B cell (primary cell): ENCODE measurements around the gene OR6P1. TPM values are rescaled to one million over a fixed set of nuclear protein-coding genes. Genes with fewer than 3 reads are reported as not detected.

Experiments used
- ATAC-seq: fragments of 200-7000 bp; cut with Tn5 transposase; one replicate; pipeline ENCODE4 v1.10.0; 2021; ENCODE audit warnings: low read depth, mild to moderate bottlenecking, moderate number of reproducible peaks, moderate library complexity
- CTCF ChIA-PET: fragments of 350-600 bp; sonication (Branson Sonifier 250); formaldehyde crosslinking; loops from one replicate; lab custom pipeline; 2021; ENCODE audit warnings: antibody characterized with exemption, inconsistent platforms; lab: Charles Lee
- POLR2A ChIA-PET: fragments of 350-600 bp; sonication (Branson Sonifier 250); formaldehyde crosslinking; loops from one replicate; lab custom pipeline; 2021; ENCODE audit warnings: antibody characterized with exemption; lab: Charles Lee
- DNase-seq: peaks from one replicate; pipeline ENCODE4 v3.0.0; 2013
- H2AFZ ChIP-seq: 2 replicates; pipeline ENCODE4 v1.6.1; 2012; ENCODE audit warnings: mild to moderate bottlenecking, low read depth, low read length; ENCODE audit not compliant: insufficient read depth, poor library complexity, severe bottlenecking
- H3K27ac ChIP-seq, 2 donors: 1 replicate in 1 of 2; 2 replicates in 1 of 2; pipeline ENCODE4 v1.5.1; 2012 to 2013; ENCODE audit warnings: low read length in 2 of 2, mild to moderate bottlenecking in 2 of 2, moderate library complexity in 1 of 2
- H3K27me3 ChIP-seq, 4 experiments: fragments of 200-600 bp in 1 of 4; sonication (generic) in 1 of 4; replicated peaks in 1 of 4; 1 replicate in 2 of 4; 2 replicates in 2 of 4; pipeline versions ENCODE4 v1.6.1 to v1.7.0; 2013 to 2016; ENCODE audit warnings: low read length in 3 of 4, mild to moderate bottlenecking in 2 of 4, mixed read lengths in 1 of 4, moderate library complexity in 1 of 4; ENCODE audit not compliant: insufficient read depth in 4 of 4, control insufficient read depth in 3 of 4; ENCODE audit errors: control extremely low read depth in 1 of 4
- H3K36me3 ChIP-seq, 2 experiments: replicated peaks in 1 of 2; 1 replicate in 1 of 2; 2 replicates in 1 of 2; pipeline versions ENCODE4 v1.6.1 to v1.7.1; 2013; ENCODE audit warnings: low read length in 1 of 2; ENCODE audit not compliant: insufficient read depth in 2 of 2, control insufficient read depth in 1 of 2; ENCODE audit errors: control extremely low read depth in 1 of 2, extremely low read depth in 1 of 2
- H3K4me1 ChIP-seq, 2 donors: fragments of 200-600 bp in 1 of 2; sonication (generic) in 1 of 2; 1 replicate in 1 of 2; 2 replicates in 1 of 2; pipeline versions ENCODE4 v1.5.1 to v1.6.1; 2013 to 2017; ENCODE audit warnings: low read length in 2 of 2; ENCODE audit not compliant: control insufficient read depth in 2 of 2, insufficient read depth in 2 of 2
- H3K4me2 ChIP-seq: replicated peaks from 2 replicates; pipeline ENCODE3; 2012; ENCODE audit warnings: mild to moderate bottlenecking, low read depth, low read length; ENCODE audit not compliant: poor library complexity, severe bottlenecking
- H3K4me3 ChIP-seq, 5 experiments: fragments of 200-600 bp in 1 of 5; sonication (generic) in 1 of 5; 1 replicate in 3 of 5; 2 replicates in 2 of 5; pipeline versions ENCODE4 v1.5.1 to v1.7.0; 2011 to 2016; ENCODE audit warnings: low read length in 4 of 5, mild to moderate bottlenecking in 4 of 5, low read depth in 2 of 5, control low read depth in 1 of 5, moderate library complexity in 1 of 5; ENCODE audit not compliant: insufficient read depth in 1 of 5; ENCODE audit errors: control extremely low read depth in 1 of 5, extremely low read depth in 1 of 5
- H3K79me2 ChIP-seq: fragments of 200-600 bp; sonication (generic); one replicate; pipeline ENCODE4 v1.6.0; 2016; ENCODE audit warnings: low read length; ENCODE audit not compliant: control insufficient read depth, insufficient read depth
- H3K9ac ChIP-seq: fragments of 200-600 bp; sonication (generic); 2 replicates; pipeline ENCODE4 v1.6.1; 2017; ENCODE audit warnings: mild to moderate bottlenecking, low read length, moderate library complexity
- H3K9me3 ChIP-seq, 3 donors: one replicate each; pipeline versions ENCODE4 v1.6.1 to v1.7.1; 2013; ENCODE audit warnings: low read length in 2 of 3; ENCODE audit not compliant: control insufficient read depth in 2 of 3, insufficient read depth in 1 of 3; ENCODE audit errors: control extremely low read depth in 1 of 3
- H4K20me1 ChIP-seq: 2 replicates; pipeline ENCODE4 v1.6.0; 2012; ENCODE audit warnings: mild to moderate bottlenecking, low read length; ENCODE audit not compliant: insufficient read depth, control insufficient read depth, poor library complexity, severe bottlenecking
- H3K27ac Mint-ChIP-seq: one replicate; pipeline ENCODE4 v1.8.0; 2021; ENCODE audit warnings: mixed read lengths
- H3K27me3 Mint-ChIP-seq: one replicate; pipeline ENCODE4 v1.8.0; 2021; ENCODE audit warnings: mixed read lengths
- H3K4me1 Mint-ChIP-seq: one replicate; pipeline ENCODE4 v1.8.0; 2021; ENCODE audit warnings: mixed read lengths
- H3K4me3 Mint-ChIP-seq: one replicate; pipeline ENCODE4 v1.8.0; 2021; ENCODE audit warnings: mixed read lengths
- H3K9me3 Mint-ChIP-seq: one replicate; pipeline ENCODE4 v1.8.0; 2022; ENCODE audit warnings: mixed read lengths; ENCODE audit not compliant: insufficient read depth
- EZH2 ChIP-seq: IDR thresholded peaks from 2 replicates; pipeline ENCODE4 v1.6.1; 2012; ENCODE audit warnings: borderline replicate concordance, low read depth, mild to moderate bottlenecking, moderate library complexity, low read length; ENCODE audit not compliant: insufficient read depth, poor library complexity, severe bottlenecking
- WGBS: methylation state at CpG from one replicate; pipeline ENCODE4 v1.1.5; 2013; ENCODE audit warnings: missing lambda C conversion rate; ENCODE audit not compliant: insufficient coverage; 5-methylcytosine and 5-hydroxymethylcytosine counted together
- intact Hi-C: fragments of 100-400 bp; cut with micrococcal nuclease; formaldehyde crosslinking; loops from one replicate; pipeline ENCODE4 v1.10.0; 2022
- polyA plus RNA-seq: library from polyadenylated mRNA; depleted of rRNA; stranded (reverse); fragments of >200 nt; gene quantifications from 2 replicates; pipeline ENCODE4 v1.2.3, GENCODE V29; 2012
- total RNA-seq, 2 donors: library from RNA; stranded (reverse); fragments of 120-200 nt in 1 of 2; gene quantifications; 1 replicate in 1 of 2; 2 replicates in 1 of 2; pipeline versions ENCODE4 v1.2.3 to v1.2.4, GENCODE V29; 2013 to 2022
- TF ChIP-seq, protein P1 (sequence below): fragments of 200-600 bp; IDR thresholded peaks from one replicate; pipeline ENCODE4 v1.8.0; 2022; ENCODE audit warnings: antibody characterized with exemption, mild to moderate bottlenecking

Gene OR6P1
- total and polyA plus RNA-seq, 2 donors (not counting 1 experiment from before 2014, with no cell fraction given) = not detected

DNA sequence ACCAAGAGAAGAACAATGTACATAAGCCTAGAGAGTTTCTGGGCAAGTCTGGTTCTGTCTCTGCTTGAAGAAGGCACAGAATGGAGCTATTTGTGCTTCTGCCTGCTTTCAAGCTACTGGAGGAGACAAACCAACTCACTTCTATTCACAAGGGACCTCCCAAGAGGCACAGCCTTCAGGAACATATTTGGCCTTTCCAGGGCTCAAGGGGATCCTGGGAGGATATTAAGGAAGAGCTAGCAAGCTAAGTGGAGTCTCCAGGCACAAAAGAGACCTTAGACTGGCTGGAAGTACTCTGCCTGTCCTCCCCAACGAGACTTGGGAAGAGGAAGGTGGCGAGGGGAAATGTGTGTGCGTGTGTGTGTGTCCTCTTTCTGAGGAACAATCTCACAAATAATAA, 16.0 kb downstream of the OR6P1 start, which contains the start of gene OR6Y1:
Gene OR6Y1 (minus strand): TSS at position 54 of the 400 bp plus-strand sequence. CDS start 6,300 bp downstream, outside the sequence.
- ATAC-seq (no peak), DNase-seq (no peak)
- Histone ChIP-seq H3K79me2 (no peaks in the 10 kb centered on the region), H3K27me3 (peaks cover 0 to 2% (median 0%) of the 10 kb centered on the region in 4 experiments), H3K4me2 (no peak within 1 kb of the TSS), H3K9ac (no peak within 1 kb of the TSS), H3K36me3 (no peaks in the 10 kb centered on the region), H3K4me1 (no peaks in the 10 kb centered on the region), H2AFZ (no peak within 1 kb of the TSS), H3K27ac (no peak within 1 kb of the TSS), H3K9me3 (no peaks in the 10 kb centered on the region), H4K20me1 (no peaks in the 10 kb centered on the region), H3K4me3 (no peak within 1 kb of the TSS)
- Mint-ChIP-seq H3K27ac (no peak within 1 kb of the TSS), H3K4me1 (no peaks in the 10 kb centered on the region), H3K27me3 (peaks cover 26% of the 10 kb centered on the region), H3K9me3 (no peaks in the 10 kb centered on the region), H3K4me3 (no peak within 1 kb of the TSS)
- WGBS = no CpG with 5 or more reads among the region's 3 CpGs
- intact Hi-C loops = no loop called here
- ChIA-PET POLR2A (no interaction called here), CTCF (interaction anchor here (0.9 kb wide), 1 partner anchor 444 kb away, joined by 3 read pairs; no protein-coding TSS in a partner anchor)
- TF ChIP-seq EZH2 = no peak
- TF ChIP-seq, protein P1, sequence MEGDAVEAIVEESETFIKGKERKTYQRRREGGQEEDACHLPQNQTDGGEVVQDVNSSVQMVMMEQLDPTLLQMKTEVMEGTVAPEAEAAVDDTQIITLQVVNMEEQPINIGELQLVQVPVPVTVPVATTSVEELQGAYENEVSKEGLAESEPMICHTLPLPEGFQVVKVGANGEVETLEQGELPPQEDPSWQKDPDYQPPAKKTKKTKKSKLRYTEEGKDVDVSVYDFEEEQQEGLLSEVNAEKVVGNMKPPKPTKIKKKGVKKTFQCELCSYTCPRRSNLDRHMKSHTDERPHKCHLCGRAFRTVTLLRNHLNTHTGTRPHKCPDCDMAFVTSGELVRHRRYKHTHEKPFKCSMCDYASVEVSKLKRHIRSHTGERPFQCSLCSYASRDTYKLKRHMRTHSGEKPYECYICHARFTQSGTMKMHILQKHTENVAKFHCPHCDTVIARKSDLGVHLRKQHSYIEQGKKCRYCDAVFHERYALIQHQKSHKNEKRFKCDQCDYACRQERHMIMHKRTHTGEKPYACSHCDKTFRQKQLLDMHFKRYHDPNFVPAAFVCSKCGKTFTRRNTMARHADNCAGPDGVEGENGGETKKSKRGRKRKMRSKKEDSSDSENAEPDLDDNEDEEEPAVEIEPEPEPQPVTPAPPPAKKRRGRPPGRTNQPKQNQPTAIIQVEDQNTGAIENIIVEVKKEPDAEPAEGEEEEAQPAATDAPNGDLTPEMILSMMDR = no peak

DNA sequence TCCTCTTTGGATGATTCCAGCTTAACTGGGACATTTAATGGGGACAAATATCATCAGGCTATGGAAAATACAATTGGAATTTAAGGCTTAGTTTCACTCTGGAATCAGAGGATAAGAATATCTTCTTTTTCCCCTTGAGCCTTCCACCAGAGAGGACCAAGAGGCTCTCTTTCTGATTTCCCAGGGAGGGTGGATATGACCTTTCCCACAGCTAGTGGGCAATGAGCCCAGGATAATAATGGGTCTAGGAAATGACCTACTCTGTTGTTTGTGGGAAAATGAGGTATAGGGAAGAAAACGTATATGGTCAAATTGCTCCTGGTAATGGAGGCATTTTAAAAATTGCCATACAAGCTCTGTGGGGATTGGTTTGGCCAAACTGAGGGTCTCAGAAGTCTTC, 18.1 kb downstream of the OR6P1 start:
- no peak for DNase-seq
- Histone ChIP-seq H3K36me3 (no peaks in the 10 kb centered on the region), H3K27me3 (peaks cover 0 to 4% (median 2%) of the 10 kb centered on the region in 4 experiments), H3K79me2 (no peaks in the 10 kb centered on the region), H4K20me1 (no peaks in the 10 kb centered on the region), H3K4me1 (no peaks in the 10 kb centered on the region), H2AFZ (no peak overlapping the region), H3K4me3 (no peak overlapping the region), H3K9me3 (no peaks in the 10 kb centered on the region), H3K9ac (no peak overlapping the region), H3K4me2 (no peak overlapping the region), H3K27ac (no peak overlapping the region)
- H3K27ac Mint-ChIP-seq = no peak overlapping the region
- ChIA-PET POLR2A (no interaction called here), CTCF (no interaction called here)
- intact Hi-C loops = no loop called here
- TF ChIP-seq EZH2 = no peak
- TF ChIP-seq, protein P1 = no peak
- WGBS = 100% methylated on average over 1 of the region's 1 CpG
- H3K4me3 Mint-ChIP-seq = no peak overlapping the region
- H3K9me3 Mint-ChIP-seq = no peaks in the 10 kb centered on the region
- no peaks in the 10 kb centered on the region for H3K4me1 Mint-ChIP-seq
- no peak for ATAC-seq
- H3K27me3 Mint-ChIP-seq = peaks cover 40% of the 10 kb centered on the region
